Heart left ventricle (tissue), 16 donors: ENCODE data around the gene SLC44A1. TPM values are rescaled to one million over a fixed set of nuclear protein-coding genes. Genes with fewer than 3 reads are reported as not detected.

ENCODE experiments used
- ATAC-seq, 4 donors: fragments of 200-7000 bp; cut with Tn5 transposase; one replicate each; pipeline ENCODE4 v1.9.1; 2020 to 2022; ENCODE audit warnings: moderate library complexity in 4 of 4, mild to moderate bottlenecking in 3 of 4, moderate number of reproducible peaks in 1 of 4
- DNase-seq, 5 donors: peaks; one replicate each; pipeline ENCODE4 v3.0.0-alpha.2; 2020
- H3K27ac ChIP-seq, 12 donors: fragments of 200-600 bp; sonication (generic) in 4 of 12; one replicate each; pipeline versions ENCODE4 v1.5.0 to v1.8.0; 2016 to 2022; ENCODE audit warnings: mild to moderate bottlenecking in 2 of 12
- H3K27me3 ChIP-seq, 9 donors: fragments of 200-600 bp; sonication (generic) in 2 of 9; one replicate each; pipeline versions ENCODE4 v1.5.1 to v1.8.0; 2016 to 2022; ENCODE audit warnings: mild to moderate bottlenecking in 3 of 9
- H3K36me3 ChIP-seq, 9 donors: fragments of 200-600 bp; sonication (generic) in 2 of 9; one replicate each; pipeline versions ENCODE4 v1.5.0 to v1.8.0; 2018 to 2022; ENCODE audit warnings: mild to moderate bottlenecking in 2 of 9
- H3K4me1 ChIP-seq, 12 donors: fragments of 200-600 bp; sonication (generic) in 4 of 12; one replicate each; pipeline versions ENCODE4 v1.5.0 to v1.8.0; 2016 to 2022; ENCODE audit warnings: mild to moderate bottlenecking in 3 of 12
- H3K4me3 ChIP-seq, 12 donors: fragments of 200-600 bp; sonication (generic) in 4 of 12; one replicate each; pipeline versions ENCODE4 v1.5.0 to v1.8.0; 2017 to 2022; ENCODE audit warnings: mild to moderate bottlenecking in 9 of 12, moderate library complexity in 4 of 12
- H3K9me3 ChIP-seq, 12 donors: fragments of 200-600 bp; sonication (generic) in 4 of 12; one replicate each; pipeline versions ENCODE4 v1.5.0 to v1.8.0; 2016 to 2022; ENCODE audit warnings: mild to moderate bottlenecking in 1 of 12
- POLR2A ChIP-seq, 2 donors: fragments of 450-650 bp; IDR thresholded peaks; one replicate each; pipeline ENCODE4 v1.6.1; 2017; ENCODE audit warnings: antibody characterized with exemption in 2 of 2, mild to moderate bottlenecking in 2 of 2, moderate library complexity in 2 of 2
- WGBS, 4 donors: extraction: QIAGEN DNeasy Blood & Tissue Kit in 2 of 4; methylation state at CpG; one replicate each; pipeline versions ENCODE4 v1.1.5 to v1.1.7; 2013 to 2018; 5-methylcytosine and 5-hydroxymethylcytosine counted together
- intact Hi-C, 10 donors: fragments of 100-400 bp; cut with DNase I; formaldehyde crosslinking; loops; one replicate each; pipeline versions ENCODE4 v1.11.1 to v1.14.2; 2022
- polyA plus RNA-seq, 2 donors: library from polyadenylated mRNA; stranded (reverse); fragments of 200-250 nt; gene quantifications; one replicate each; pipeline ENCODE4 v1.2.3, GENCODE V29; 2013
- total RNA-seq, 9 donors: library from RNA; depleted of rRNA in 2 of 9; stranded (reverse); fragments of >200 nt in 2 of 9; fragmentation: NEBNext Ultra II Directional in 3 of 9; extraction: Animal tissue kit (Norgen Biotek cat#: 25700) in 3 of 9; gene quantifications; one replicate each; pipeline versions ENCODE4 v1.1.0 to v1.2.4, GENCODE V29; 2016 to 2023
- TF ChIP-seq, protein P1 (sequence below), 12 donors: fragments of 200-600 bp; sonication (generic) in 4 of 12; IDR thresholded peaks; one replicate each; pipeline versions ENCODE4 v1.5.0 to v1.8.0; 2018 to 2022; ENCODE audit warnings: antibody characterized with exemption in 12 of 12, mild to moderate bottlenecking in 5 of 12
- donor health status: ischemic (EF 13 %, LVEDD 7.1; RV severe dilation, severe dysfunction).
- donor health status: healthy with polysubstance abuse.
- donor health status: DM: no; HTN: yes; CAD: no.
- donor health status: DM: no; HTN: no; CAD: no.
- donor health status: ischemic (EF 25% LVEDD 6.9; RV normal size, moderate dysfunction).
- donor health status: ischemic (EF 25% LVEDD 5.7; RV mildly dilated, moderate dysfunction).
- donor health status: healthy.
- donor health status: DM: yes; HTN: yes; CAD: no.
- donor health status: ischemic (EF 35%, LVEDD 5.7; RV mildly dilated, moderate dysfunction).
- donor health status: nonischemic (EF 11% LVEDD 7.7; RV severe dilation, severe dysfunction).
- donor health status: DM: yes; HTN: yes; CAD: no.
- donor health status: PGD.
- donor health status: ischemic (EF 29% LVEDD 5.4; RV normal size, mild dysfunction).
- donor health status: nonischemic (EF 23%, LVEDD 6.1; RV moderate dilation, normal function).

Gene SLC44A1
- total and polyA plus RNA-seq, 11 donors: 5.1 to 29.4 (median 21.3) TPM

DNA sequence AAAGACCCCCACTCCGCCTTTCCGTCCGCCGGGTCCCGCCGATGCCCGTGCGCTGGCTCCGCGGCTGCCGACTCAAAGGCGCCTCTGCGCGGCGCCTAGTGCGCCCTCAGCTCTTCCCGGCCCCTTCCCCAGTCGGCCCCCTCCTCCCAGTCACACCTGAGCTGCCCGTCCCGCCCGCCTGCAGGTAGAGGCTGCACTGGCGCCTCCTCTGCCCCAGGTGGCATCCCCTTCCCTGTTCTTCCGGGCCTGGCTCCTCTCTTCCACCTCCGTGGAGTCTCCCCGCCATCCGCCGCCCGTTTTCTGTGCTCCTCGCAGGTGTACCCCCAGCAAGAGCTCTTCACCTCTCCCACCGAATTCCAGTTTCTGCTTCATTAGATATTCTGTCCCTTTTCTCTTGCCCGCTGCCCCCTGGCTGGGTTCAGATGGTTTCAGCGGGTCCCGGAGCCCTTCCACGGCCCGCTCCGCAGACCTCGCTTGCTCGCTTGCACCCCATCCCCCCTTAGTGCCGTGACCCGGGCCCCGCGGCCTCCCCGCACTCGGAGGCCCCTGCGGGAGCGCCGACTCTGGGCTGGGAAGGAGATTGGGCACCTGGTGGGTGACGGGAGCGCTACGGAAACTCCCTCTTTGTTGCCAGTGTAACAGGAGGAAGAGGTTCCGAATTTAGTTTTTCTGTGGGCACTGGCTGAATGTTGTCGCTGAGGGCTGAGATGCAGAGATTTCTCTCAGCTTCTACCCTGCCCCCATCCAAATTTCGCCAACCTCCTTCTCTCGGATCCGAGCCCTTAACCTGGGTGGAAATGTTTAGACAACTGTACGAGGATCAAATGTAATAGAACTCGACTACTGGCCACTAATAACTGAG, 809 bp downstream of the SLC44A1 start:
- 0% methylated on average over 52 to 57 of the region's 57 CpGs for WGBS, 4 donors
- intact Hi-C loops: loop anchor here in 6 of 10 donors (5.0 to 10.0 kb wide), 6 partner anchors 47 to 380 kb away; no protein-coding TSS in a partner anchor
- Histone ChIP-seq H3K27ac (peak overlapping the region; percentile 73 to 89 (median 82)), H3K36me3 (no peaks in the 10 kb centered on the region), H3K27me3 (no peaks in the 10 kb centered on the region), H3K4me3 (peak overlapping the region; percentile 70 to 90 (median 82)), H3K9me3 (no peaks in the 10 kb centered on the region), H3K4me1 (peaks cover 0 to 50% (median 29%) of the 10 kb centered on the region in 12 donors)
- ATAC-seq (peak; percentile 18 to 35 (median 25)), DNase-seq (peak; percentile 34 to 73 (median 45))
- TF ChIP-seq POLR2A (IDR thresholded peaks at IDR 0.05): peak in 1 of 2 donors; percentile 30
- TF ChIP-seq, protein P1, sequence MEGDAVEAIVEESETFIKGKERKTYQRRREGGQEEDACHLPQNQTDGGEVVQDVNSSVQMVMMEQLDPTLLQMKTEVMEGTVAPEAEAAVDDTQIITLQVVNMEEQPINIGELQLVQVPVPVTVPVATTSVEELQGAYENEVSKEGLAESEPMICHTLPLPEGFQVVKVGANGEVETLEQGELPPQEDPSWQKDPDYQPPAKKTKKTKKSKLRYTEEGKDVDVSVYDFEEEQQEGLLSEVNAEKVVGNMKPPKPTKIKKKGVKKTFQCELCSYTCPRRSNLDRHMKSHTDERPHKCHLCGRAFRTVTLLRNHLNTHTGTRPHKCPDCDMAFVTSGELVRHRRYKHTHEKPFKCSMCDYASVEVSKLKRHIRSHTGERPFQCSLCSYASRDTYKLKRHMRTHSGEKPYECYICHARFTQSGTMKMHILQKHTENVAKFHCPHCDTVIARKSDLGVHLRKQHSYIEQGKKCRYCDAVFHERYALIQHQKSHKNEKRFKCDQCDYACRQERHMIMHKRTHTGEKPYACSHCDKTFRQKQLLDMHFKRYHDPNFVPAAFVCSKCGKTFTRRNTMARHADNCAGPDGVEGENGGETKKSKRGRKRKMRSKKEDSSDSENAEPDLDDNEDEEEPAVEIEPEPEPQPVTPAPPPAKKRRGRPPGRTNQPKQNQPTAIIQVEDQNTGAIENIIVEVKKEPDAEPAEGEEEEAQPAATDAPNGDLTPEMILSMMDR (IDR thresholded peaks at IDR 0.05): peak in 2 of 12 donors; percentile 6 to 19

DNA sequence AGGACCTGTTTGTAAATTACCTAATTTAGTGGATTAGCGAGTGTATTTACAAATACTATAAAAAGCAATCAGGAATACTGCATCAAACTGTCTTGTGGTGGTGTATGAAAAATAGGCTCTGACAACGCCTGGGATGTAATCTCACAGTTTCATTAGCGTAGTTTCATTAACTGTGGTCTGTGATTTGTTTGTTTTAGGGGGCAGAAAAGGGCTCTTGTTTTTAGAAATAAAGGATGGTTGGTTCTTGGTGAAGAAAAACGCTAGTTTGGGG, 1.4 kb downstream of the SLC44A1 start:
- whole genome bisulfite sequencing, 4 donors: 5 to 11% (median 8%) methylated on average over 4 of the region's 4 CpGs
- peaks cover 0 to 50% (median 29%) of the 10 kb centered on the region in 12 donors for H3K4me1 ChIP-seq

DNA sequence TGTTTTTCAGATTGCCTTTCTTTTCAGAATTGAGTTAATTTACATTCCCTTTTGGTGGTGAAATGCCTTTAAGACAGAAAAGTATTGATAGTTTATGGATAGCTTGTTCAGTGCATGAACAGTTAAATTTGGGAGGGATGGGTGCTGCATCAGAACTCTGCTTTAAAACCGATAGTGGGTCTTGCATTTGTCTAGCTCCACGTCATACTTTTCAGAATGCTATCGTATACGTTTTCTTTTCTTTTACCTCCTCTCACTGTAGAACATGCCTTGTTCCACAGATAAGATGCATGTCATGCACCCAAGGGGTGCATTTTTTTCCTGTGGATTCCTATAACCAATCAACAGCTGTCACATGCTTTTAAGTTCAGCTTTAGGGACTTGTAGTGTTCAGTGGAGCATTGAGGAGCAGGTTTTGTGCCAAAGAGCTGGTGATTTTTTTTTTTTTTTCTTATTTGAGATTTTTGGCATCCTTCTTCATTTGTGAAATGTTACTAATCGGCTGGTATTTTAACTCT, 2.3 kb downstream of the SLC44A1 start:
- Histone ChIP-seq H3K4me1 (peaks cover 0 to 42% (median 26%) of the 10 kb centered on the region in 12 donors), H3K36me3 (no peaks in the 10 kb centered on the region), H3K27ac (peak overlapping the region in 1 of 12 donors; percentile 85), H3K27me3 (no peaks in the 10 kb centered on the region), H3K4me3 (peak overlapping the region in 7 of 12 donors; percentile 70 to 89 (median 79)), H3K9me3 (no peaks in the 10 kb centered on the region)
- TF ChIP-seq, protein P1 (IDR thresholded peaks at IDR 0.05): no peak
- ATAC-seq: no peak
- intact Hi-C loops: loop anchor here in 6 of 10 donors (5.0 to 10.0 kb wide), 6 partner anchors 46 to 382 kb away; no protein-coding TSS in a partner anchor
- no peak for DNase-seq
- WGBS, 4 donors: 30 to 46% (median 36%) methylated on average over 5 of the region's 5 CpGs

More for the DNA sequence above, 1.4 kb downstream of the SLC44A1 start:
- no peak for TF ChIP-seq POLR2A (IDR thresholded peaks at IDR 0.05)
- Histone ChIP-seq H3K27ac (peak overlapping the region in 11 of 12 donors; percentile 73 to 89 (median 83)), H3K9me3 (no peaks in the 10 kb centered on the region), H3K27me3 (no peaks in the 10 kb centered on the region), H3K36me3 (no peaks in the 10 kb centered on the region), H3K4me3 (peak overlapping the region; percentile 70 to 90 (median 82))
- ATAC-seq: no peak
- intact Hi-C loops: loop anchor here in 6 of 10 donors (5.0 to 10.0 kb wide), 6 partner anchors 46 to 381 kb away; no protein-coding TSS in a partner anchor
- DNase-seq: no peak

DNA sequence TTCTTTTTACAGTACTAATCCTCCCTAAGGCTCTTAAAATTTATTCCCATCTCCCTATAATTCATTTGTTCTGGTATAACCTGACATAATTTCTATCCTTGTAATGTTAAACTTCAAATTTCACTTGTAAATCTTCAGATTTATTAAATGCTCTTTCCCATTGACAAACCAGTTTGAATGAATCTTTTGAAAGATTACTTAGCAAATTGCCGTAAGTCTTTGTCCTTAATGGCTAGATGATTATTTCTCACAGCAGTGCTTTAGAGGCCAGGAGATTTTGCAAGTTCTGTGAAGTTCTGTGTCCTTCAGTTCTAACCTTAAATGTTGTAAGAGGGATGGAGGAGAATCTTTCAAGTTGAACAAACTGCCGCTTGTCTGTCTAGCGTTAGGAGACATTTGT, 4.2 kb downstream of the SLC44A1 start:
- peaks cover 0 to 24% (median 15%) of the 10 kb centered on the region in 12 donors for H3K4me1 ChIP-seq
- WGBS, 4 donors: 80 to 94% (median 83%) methylated on average over 3 of the region's 3 CpGs
- DNase-seq: no peak
- TF ChIP-seq, protein P1 (IDR thresholded peaks at IDR 0.05): no peak
- TF ChIP-seq POLR2A (IDR thresholded peaks at IDR 0.05): no peak
- no peak overlapping the region for H3K27ac ChIP-seq
- no peaks in the 10 kb centered on the region for H3K9me3 ChIP-seq
- intact Hi-C loops: loop anchor here in 6 of 10 donors (5.0 to 10.0 kb wide), 6 partner anchors 44 to 384 kb away; no protein-coding TSS in a partner anchor
- no peak overlapping the region for H3K4me3 ChIP-seq
- no peaks in the 10 kb centered on the region for H3K27me3 ChIP-seq
- no peak for ATAC-seq
- H3K36me3 ChIP-seq: no peaks in the 10 kb centered on the region
